Thyroid gland (tissue), 4 donors: ENCODE results near the gene APBB2.

ENCODE experiments used
- CTCF ChIP-seq, 6 experiments: fragments of 200-600 bp in 3 of 6; fragments of 450-650 bp in 3 of 6; sonication (generic) in 3 of 6; IDR thresholded peaks; one replicate each; pipeline ENCODE4 v1.5.1; 2016 to 2019; ENCODE audit warnings: antibody characterized with exemption in 6 of 6, mild to moderate bottlenecking in 2 of 6, inconsistent platforms in 1 of 6, moderate library complexity in 1 of 6
- POLR2A ChIP-seq, 2 donors: fragments of 450-650 bp; IDR thresholded peaks; one replicate each; pipeline ENCODE4 v1.6.1; 2017; ENCODE audit warnings: antibody characterized with exemption in 2 of 2, mild to moderate bottlenecking in 2 of 2, moderate library complexity in 1 of 2

GRCh38 chr4:40844261-40844660 is 370.1 kb downstream of the APBB2 start:
- TF ChIP-seq CTCF (IDR thresholded peaks at IDR 0.05) (no peak), POLR2A (IDR thresholded peaks at IDR 0.05) (no peak)
